Measurements from ENCODE around the gene ARMC6. TPM values are rescaled to one million over a fixed set of nuclear protein-coding genes. Genes with fewer than 3 reads are reported as not detected.

ARMC6 gene
- total RNA-seq, 1 experiment from 2014 or later = 66.5 TPM

- peak overlapping the region; percentile 66 for H3K9ac ChIP-seq (ENCODE audit: extremely low read depth, insufficient read length, low read length)
- peak overlapping the region; percentile 53 to 95 (median 86); a peak in 6 of 7 replicates for H3K27ac Mint-ChIP-seq
- no peak overlapping the region for H3K56ac ChIP-seq (ENCODE audit: insufficient read length, low read depth, low read length)
- H3K23me2 ChIP-seq (ENCODE audit: insufficient read length, low read depth, low read length, poor library complexity, severe bottlenecking) = peaks cover 11% of the 10 kb centered on the region
- no peak overlapping the region for H4K8ac ChIP-seq (replicated peaks; ENCODE audit: insufficient read length, low read depth, low read length)
- no peak overlapping the region for H2BK5ac ChIP-seq (ENCODE audit: insufficient read length, low read length)
- H4K5ac ChIP-seq (ENCODE audit: insufficient read length, low read depth, low read length) = no peak overlapping the region
- H4K91ac ChIP-seq (ENCODE audit: insufficient read length, low read depth, low read length) = no peak overlapping the region
- H2BK120ac ChIP-seq (ENCODE audit: low read depth, low read length, poor library complexity, severe bottlenecking) = no peak overlapping the region
- peaks cover 22% of the 10 kb centered on the region; the same call in 1 of the 2 replicates for H3K79me2 ChIP-seq (ENCODE audit: insufficient read depth, low read length)
- no peak overlapping the region for H3K4ac ChIP-seq (ENCODE audit: low read depth, low read length)
- H3K27me3 Mint-ChIP-seq (ENCODE audit: low read depth) = no peaks in the 10 kb centered on the region
- no peaks in the 10 kb centered on the region for H3K27me3 ChIP-seq (ENCODE audit: insufficient read depth, low read length)
- H3K4me2 ChIP-seq (ENCODE audit: insufficient read depth, insufficient read length, low read length) = peak overlapping the region; percentile 96
- no peaks in the 10 kb centered on the region for H4K20me1 ChIP-seq (ENCODE audit: control insufficient read depth, insufficient read depth, insufficient read length)
- H3K79me1 ChIP-seq (ENCODE audit: insufficient read depth, low read depth, low read length, poor library complexity, severe bottlenecking) = peaks cover 9% of the 10 kb centered on the region
- no peak overlapping the region for H3T11ph ChIP-seq (ENCODE audit: low read length)
- peaks cover 10 to 15% of the 10 kb centered on the region in 2 experiments for H3K4me1 Mint-ChIP-seq
- peaks cover 46 to 58% (median 52%) of the 10 kb centered on the region in 3 experiments for H3K36me3 Mint-ChIP-seq (ENCODE audit: insufficient read depth in 1 of 3, low read depth in 3 of 3)
- no peak overlapping the region for H2BK12ac ChIP-seq (ENCODE audit: insufficient read length, low read depth, low read length)
- no peak overlapping the region for H3K18ac ChIP-seq (ENCODE audit: insufficient read length, low read depth, low read length)
- H2AFZ ChIP-seq (ENCODE audit: low read length) = no peak overlapping the region
- peak overlapping the region; percentile 88 to 91 for H3K4me3 Mint-ChIP-seq
- H3K23ac ChIP-seq (ENCODE audit: insufficient read length, low read depth, low read length) = no peak overlapping the region
- no CpG with 5 or more reads among the region's 10 CpGs for WGBS (ENCODE audit: extremely low coverage, insufficient read length, low lambda C conversion rate)
- no peak for TF ChIP-seq CTCF (conservative IDR thresholded peaks at IDR 0.05)
- no peak overlapping the region for H2AK5ac ChIP-seq (ENCODE audit: insufficient read length, low read length)
- H3K4me1 ChIP-seq (ENCODE audit: insufficient read depth, low read length) = no peaks in the 10 kb centered on the region
- peaks cover 14 to 15% of the 10 kb centered on the region in 2 experiments for H3K9me3 Mint-ChIP-seq
- no peak overlapping the region for H3K27ac ChIP-seq (ENCODE audit: insufficient read length, low read depth, low read length)
- no peak overlapping the region for H2BK20ac ChIP-seq (ENCODE audit: low read depth, low read length, poor library complexity, severe bottlenecking)
- peaks cover 6% of the 10 kb centered on the region for H3K9me3 ChIP-seq (ENCODE audit: control insufficient read depth, low read depth, low read length)
- DNase-seq = peak; percentile 86
- H3K14ac ChIP-seq (ENCODE audit: insufficient read depth, low read length) = no peak overlapping the region
- no peak overlapping the region for H2BK15ac ChIP-seq (ENCODE audit: low read depth, low read length)
Measured at GRCh38 chr19:19034204-19034624, 811 bp downstream of the ARMC6 start.
